HG03175 (cell line): ENCODE results near the gene CDH16.
"Not testable (repeated sequence)": the region's sequence is repeated elsewhere in the genome, so short reads cannot be mapped to it uniquely, and the experiment has no call there.

Experiments
- ATAC-seq: cut with Tn5 transposase; IDR thresholded peaks from one replicate; pipeline ENCODE4 v1.9.1; 2021; ENCODE audit warnings: mild to moderate bottlenecking, moderate library complexity; ENCODE audit not compliant: unreplicated experiment

The CDH16 gene, protein sequence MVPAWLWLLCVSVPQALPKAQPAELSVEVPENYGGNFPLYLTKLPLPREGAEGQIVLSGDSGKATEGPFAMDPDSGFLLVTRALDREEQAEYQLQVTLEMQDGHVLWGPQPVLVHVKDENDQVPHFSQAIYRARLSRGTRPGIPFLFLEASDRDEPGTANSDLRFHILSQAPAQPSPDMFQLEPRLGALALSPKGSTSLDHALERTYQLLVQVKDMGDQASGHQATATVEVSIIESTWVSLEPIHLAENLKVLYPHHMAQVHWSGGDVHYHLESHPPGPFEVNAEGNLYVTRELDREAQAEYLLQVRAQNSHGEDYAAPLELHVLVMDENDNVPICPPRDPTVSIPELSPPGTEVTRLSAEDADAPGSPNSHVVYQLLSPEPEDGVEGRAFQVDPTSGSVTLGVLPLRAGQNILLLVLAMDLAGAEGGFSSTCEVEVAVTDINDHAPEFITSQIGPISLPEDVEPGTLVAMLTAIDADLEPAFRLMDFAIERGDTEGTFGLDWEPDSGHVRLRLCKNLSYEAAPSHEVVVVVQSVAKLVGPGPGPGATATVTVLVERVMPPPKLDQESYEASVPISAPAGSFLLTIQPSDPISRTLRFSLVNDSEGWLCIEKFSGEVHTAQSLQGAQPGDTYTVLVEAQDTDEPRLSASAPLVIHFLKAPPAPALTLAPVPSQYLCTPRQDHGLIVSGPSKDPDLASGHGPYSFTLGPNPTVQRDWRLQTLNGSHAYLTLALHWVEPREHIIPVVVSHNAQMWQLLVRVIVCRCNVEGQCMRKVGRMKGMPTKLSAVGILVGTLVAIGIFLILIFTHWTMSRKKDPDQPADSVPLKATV

DNA sequence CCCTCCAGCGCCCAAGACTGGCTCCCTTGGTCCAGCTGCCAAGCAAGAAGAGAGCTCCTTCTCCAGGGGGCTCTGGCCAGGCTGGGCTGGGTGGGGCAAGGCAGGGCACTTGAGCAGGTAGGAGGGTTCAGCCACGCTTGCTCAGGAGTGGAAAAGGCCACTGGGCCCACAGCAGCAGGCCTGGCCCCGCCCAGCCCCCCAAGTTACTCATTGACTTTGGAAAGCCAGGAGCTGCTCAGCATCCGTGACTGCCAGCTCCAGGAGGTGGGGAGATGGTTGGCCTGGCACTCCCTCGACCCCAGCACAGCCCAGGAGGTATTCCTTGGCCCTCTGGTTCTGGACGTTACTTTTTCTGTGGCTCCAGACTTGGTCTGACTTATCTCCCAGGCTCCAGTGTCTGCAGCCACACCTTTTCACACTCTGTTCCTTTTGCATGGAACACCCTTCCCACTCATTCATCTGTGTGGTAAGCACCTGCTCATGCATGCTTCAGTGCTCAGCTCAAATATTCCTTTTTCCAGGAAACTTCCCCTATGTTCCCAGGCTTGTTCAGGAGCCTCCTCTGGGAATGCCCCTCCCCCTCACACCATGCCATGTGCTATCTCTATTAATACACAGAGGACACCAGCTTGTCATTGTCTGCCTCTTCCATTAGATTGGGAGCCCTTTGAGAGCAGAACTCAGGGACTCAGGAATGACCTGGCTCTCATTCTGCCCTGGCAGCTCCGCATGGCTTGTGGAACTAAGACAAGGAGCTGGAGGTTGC, at the start of gene CDH16:
Gene CDH16, minus strand, starts transcription at position 83 of the 766 bp plus-strand sequence. CDS start 820 bp downstream, outside the sequence.
- ATAC-seq: no peak

- no peak for ATAC-seq
Measured at GRCh38 chr16:66964049-66964448, 45.4 kb upstream of the CDH16 start.

- ATAC-seq: no peak
Measured at GRCh38 chr16:66961914-66962313, 43.2 kb upstream of the CDH16 start.

GRCh38 chr16:66961065-66961744, 42.5 kb upstream of the CDH16 start, which contains the start of gene CES3:
TSS of gene CES3 (plus strand) at chr16:66961266. CDS start at chr16:66961308, 42 bp downstream.
- peak; percentile 80 for ATAC-seq

DNA sequence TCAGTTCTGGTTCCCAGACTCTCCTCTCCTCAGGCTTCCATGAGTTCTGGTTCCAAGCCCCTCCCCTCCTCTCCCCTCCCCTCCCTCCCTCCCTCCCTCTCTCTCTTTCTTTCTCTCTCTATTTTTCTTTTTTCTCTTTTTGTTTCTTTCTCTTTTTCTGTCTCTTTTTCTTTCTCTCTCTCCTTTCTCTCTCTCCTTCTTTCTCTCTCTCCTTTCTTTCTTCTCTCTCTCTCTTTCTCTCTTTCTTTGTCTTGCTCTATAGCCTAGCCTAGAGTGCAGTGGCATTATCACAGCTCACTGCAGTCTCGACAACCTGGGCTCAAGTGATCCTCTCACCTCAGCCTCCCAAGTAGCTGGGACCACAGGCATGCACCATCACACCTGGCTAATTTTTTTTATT, 41.6 kb upstream of the CDH16 start:
- ATAC-seq: no peak

DNA sequence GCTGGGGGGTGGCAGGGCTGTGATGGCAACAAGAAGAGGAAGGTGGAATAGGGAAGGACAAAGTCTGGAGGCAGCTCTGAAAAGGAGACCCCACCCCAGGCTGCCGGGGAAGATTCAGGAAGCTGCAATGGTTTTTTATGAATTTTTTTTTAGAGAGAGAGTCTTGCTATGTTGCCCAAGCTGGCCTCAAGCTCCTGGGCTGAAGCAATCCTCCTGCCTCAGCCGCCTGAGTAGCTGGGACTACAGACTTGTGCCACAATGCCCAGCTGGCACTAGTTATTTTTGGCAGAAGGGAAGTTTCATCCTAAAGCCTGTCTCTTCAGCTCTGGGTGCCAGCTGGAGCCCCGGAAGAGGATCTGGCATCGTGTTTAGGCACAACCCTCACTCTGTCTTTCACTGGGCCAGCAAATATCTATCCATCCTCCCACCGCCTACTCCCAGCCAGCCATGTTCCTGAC, 41.0 kb upstream of the CDH16 start:
- no peak for ATAC-seq

DNA sequence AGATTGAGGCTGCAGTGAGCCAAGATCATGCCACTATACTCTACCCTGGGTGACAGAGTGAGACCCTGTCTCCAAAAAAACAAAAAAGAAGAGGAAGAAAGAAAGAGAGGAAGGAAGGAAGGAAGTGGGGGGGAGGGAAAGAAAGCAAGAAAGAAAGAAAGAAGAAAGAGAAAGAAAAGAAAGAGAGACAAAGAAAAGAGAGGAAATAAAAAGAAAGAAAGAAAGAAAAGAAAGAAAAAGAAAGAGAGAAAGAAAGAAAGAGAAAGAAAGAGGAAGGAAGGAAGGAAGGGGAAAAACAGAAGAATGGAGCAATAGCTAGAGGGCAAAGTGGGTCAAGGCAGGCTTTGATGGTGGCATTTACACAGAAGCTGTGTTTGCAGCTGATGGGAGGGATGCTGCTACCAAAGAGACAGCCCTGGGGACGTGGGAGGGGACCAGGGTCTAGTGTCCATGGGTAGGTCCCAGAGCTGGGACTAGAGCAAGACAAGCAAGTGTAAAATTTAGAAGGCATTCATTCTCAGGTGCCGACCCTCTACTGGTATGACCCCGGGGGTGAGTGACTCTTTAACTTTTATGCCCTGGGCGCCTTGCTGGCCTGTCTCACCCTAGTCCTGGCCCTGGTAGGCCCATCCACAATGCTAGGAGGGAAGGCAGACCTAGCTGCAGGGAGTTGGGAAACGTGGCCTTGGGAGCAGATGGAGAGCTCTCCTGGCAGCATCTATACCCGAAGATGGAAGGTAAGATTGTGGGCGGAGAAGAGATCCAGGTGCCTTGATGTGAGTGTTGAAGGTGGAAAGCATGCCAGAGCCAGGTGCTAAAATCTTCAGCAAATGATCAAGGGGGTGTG, 40.4 kb upstream of the CDH16 start:
- no peak for ATAC-seq

- not testable (repeated sequence) for ATAC-seq
Measured at GRCh38 chr16:66956154-66956457, 37.4 kb upstream of the CDH16 start.

DNA sequence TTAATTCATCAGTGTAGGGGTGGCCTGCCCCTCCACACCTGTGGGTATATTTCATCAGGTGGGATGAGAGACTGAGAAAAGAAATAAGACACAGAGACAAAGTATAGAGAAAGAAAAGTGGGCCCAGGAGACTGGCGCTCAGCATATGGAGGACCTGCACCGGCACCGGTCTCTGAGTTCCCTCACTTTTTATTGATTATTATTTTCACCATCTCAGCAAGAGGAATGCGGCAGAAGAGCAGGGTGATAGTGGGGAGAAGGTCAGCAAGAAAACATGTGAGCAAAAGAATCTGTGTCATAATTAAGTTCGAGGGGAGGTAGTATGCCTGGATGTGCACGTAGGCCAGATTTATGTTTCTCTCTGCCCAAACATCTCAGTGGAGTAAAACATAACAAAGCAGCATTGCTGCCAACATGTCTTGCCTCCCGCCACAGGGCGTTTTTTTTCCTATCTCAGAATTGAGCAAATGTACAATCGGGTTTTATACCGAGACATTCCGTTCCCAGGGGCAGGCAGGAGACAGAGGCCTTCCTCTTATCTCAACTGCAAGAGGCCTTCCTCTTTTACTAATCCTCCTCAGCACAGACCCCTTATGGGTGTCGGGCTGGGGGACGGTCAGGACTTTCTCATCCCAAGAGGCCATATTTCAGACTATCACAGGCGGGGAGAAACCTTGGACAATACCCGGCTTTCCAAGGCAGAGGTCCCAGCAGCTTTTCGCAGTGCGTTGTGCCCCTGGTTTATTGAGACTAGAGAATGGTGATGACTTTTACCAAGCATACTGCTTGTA, 36.9 kb upstream of the CDH16 start:
- not testable (repeated sequence) for ATAC-seq

DNA sequence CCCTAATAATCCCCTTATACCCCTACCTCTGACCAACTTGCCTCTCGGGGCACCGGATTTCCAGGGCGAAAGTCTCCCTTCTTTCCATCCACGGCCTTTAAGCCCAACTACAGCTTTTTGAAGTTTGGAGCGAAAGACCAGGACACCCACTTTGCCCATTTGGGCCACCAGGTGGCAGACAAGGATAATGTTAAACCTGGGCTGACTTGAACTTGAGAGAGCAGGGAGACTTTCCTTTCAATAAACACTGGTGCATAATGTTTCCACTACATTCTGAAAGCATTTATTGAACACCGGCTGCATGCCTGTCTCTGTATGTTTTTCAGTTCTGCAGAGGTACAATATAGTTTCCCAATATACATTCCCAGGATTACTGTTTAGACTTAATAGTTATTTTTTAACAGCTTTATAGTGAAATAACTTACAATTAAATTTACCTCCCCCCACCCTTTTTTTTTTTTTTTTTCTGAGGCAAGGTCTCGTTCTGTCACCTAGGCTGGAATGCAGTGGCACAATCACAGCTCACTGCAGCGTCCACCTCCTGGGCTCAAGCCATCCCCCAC, 35.5 kb upstream of the CDH16 start:
- no peak for ATAC-seq

DNA sequence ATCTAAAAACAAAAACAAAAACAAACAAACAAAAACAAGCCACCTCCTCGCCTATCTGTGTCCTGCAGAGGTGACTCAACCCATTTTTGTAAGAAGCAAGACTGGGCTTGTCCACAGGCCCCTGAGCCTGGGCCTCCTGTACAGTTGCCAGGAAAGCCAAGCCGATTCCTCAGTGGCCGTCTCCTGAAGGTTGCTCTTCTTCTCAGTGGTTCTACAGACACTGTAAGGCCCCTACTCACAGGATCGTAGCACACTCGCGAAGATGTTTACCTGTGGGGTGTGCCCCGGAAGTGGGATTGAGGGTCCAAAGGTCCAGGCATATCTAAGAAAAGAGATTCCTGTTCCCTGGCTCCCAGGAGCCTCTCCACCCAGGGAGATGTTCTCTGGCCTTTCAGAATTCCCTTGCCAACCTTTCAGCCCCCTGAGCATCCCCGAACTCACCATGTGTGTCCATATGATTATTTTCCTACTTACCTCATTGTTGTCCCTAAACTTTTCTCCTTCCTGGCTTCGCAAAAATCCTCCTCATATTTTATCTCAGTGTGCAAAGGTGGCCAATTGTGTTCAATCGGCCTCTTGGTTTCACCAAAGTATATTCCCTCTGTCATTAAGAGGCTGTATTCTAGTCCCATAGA, 34.9 kb upstream of the CDH16 start:
- ATAC-seq: no peak

DNA sequence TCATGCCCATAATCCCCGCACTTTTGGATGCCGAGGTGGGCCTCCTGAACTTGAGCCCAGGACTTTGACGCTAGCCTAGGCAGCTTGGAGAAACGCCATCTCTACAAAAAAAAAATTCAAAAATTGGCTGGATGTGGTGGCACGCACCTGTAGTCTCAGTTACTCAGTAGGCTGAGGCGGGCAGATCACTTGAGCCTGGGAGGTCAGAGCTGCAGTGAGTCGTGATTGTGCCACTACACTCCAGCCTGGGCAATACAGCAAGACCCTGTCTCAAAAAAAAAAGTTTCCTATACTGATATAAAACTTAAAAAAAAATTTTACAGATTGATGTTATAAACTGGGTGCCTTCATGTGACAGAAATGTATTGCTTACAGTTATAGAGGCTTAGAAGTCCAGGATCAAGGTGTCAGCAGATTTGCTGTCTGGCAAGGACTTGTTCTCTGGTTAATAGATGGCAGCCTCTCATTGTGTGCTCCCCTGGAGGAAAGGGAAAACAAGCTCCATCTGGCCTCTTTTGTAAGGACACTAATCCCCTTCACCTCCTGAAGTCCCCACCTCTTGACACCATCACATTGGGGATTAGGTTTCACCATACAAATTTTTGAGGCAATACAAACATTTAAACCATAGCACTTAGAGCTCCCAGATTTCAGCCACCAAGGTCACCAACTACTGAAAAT, 33.9 kb upstream of the CDH16 start:
- no peak for ATAC-seq

DNA sequence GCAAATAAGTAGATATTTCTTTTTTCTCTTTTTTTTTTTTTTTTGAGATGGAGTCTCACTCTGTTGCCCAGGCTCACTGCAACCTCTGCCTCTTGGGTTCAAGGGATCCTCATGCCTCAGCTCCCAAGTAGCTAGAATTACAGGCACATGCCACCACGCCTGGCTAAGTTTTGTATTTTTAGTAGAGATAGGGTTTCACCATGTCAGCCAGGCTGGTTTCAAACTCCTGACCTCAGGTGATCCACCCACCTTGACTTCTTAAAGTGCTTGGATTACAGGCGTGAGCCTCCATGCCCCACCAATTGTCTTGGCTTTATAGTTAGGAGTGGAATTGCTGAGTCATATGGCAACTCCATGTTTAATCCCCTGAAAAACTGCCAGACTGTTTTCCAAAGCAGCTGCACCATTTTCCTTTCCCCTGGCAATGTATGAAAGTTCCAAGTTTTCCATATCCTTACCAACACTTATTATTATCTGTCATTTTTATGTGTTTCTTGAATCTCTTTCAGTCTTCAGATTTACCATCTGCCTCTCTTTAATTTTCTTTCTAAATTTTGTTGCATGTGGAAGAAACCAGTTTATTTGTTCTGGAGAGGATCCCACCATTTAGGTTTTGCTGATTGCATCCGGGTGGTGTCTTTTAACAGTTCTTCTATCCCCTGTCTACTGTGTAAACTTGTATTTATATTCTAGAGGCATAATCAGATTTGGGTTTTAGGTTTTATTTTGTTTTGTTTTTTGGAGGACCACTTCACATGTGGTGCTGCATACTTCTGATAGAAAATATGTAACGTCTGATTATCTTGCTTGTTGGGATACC, 32.5 kb upstream of the CDH16 start:
- no peak for ATAC-seq

DNA sequence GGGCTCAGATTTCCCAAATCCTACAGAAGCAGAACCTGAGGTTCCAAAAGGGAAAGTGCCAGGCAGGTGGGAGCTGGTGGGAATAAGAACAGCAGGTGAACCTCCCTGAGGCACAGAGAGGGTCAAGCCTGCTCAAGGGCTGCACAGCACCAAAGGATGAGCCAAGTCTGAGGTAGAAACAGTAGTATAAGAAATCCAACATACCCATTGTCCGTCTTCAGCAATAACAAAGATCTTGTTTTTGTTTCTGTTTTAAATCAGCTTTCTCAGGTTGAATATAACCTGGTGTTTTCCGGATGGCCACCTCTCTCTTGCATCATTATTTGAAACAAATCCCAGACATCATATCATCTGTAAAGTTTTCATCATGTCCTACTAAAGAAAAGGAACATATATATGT, 31.8 kb upstream of the CDH16 start:
- ATAC-seq: no peak

GRCh38 chr16:66949472-66949871, 30.8 kb upstream of the CDH16 start:
- no peak for ATAC-seq

GRCh38 chr16:66948837-66949225, 30.1 kb upstream of the CDH16 start:
- ATAC-seq: no peak
